Bronchial epithelial cell (primary cell): ENCODE results near the gene CALM3. TPM values are rescaled to one million over a fixed set of nuclear protein-coding genes. Genes with fewer than 3 reads are reported as not detected.
A peak's percentile ranks its signal among the peaks of the same experiment; 100 is the strongest.

Experiments
- DNase-seq: peaks from one replicate; pipeline ENCODE4 v3.0.0-alpha.2; 2010; ENCODE audit warnings: low read depth
- FAIRE-seq: peaks from 2 replicates; lab custom pipeline; 2011; peaks lifted over from hg19 to GRCh38; lab: Jason Lieb, UNC
- H3K27me3 ChIP-seq: 2 replicates; pipeline ENCODE4 v1.5.1; 2011; ENCODE audit warnings: low read length; ENCODE audit not compliant: control insufficient read depth, insufficient read depth
- H3K36me3 ChIP-seq: 2 replicates; pipeline ENCODE4 v1.5.1; 2011; ENCODE audit warnings: low read length; ENCODE audit not compliant: control insufficient read depth, insufficient read depth
- H3K4me3 ChIP-seq: 2 replicates; pipeline ENCODE4 v1.5.1; 2011; ENCODE audit warnings: mild to moderate bottlenecking, low read depth, low read length, control low read depth
- total RNA-seq: library from RNA; depleted of rRNA; stranded (reverse); fragments of >200 nt; gene quantifications from 2 replicates; pipeline ENCODE4 v1.2.1, GENCODE V29; 2014
- TF ChIP-seq, protein P1 (sequence below): IDR thresholded peaks from 2 replicates; pipeline ENCODE4 v1.5.1; 2011; ENCODE audit warnings: mild to moderate bottlenecking, moderate library complexity, low read length, control low read depth, inconsistent platforms; ENCODE audit not compliant: insufficient read depth, severe bottlenecking

The CALM3 gene
- total RNA-seq, 1 donor from 2014 or later: 79.8 TPM

DNA sequence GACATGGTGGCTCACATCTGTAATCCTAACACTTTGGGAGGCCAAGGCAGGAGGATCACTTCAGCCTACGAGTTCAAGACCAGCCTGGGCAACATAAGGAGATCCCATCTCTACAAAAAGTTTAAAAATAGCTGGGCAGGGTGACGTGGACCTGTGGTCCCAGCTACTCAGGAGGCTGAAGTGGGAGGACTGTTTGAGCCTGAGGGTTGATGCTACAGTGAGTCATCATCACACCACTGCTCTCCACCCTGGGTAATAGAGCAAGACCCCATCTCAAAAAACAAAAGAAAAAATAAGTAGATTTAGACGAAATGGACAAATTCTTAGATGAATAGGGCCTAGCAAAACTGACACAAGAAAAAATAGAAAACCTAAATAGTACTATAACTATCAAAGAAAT, 45.3 kb downstream of the CALM3 start:
- peaks cover 14% of the 10 kb centered on the region for H3K27me3 ChIP-seq
- H3K36me3 ChIP-seq: no peaks in the 10 kb centered on the region
- DNase-seq (no peak), FAIRE-seq (no peak)
- no peak overlapping the region for H3K4me3 ChIP-seq
- TF ChIP-seq, protein P1, sequence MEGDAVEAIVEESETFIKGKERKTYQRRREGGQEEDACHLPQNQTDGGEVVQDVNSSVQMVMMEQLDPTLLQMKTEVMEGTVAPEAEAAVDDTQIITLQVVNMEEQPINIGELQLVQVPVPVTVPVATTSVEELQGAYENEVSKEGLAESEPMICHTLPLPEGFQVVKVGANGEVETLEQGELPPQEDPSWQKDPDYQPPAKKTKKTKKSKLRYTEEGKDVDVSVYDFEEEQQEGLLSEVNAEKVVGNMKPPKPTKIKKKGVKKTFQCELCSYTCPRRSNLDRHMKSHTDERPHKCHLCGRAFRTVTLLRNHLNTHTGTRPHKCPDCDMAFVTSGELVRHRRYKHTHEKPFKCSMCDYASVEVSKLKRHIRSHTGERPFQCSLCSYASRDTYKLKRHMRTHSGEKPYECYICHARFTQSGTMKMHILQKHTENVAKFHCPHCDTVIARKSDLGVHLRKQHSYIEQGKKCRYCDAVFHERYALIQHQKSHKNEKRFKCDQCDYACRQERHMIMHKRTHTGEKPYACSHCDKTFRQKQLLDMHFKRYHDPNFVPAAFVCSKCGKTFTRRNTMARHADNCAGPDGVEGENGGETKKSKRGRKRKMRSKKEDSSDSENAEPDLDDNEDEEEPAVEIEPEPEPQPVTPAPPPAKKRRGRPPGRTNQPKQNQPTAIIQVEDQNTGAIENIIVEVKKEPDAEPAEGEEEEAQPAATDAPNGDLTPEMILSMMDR: no peak

DNA sequence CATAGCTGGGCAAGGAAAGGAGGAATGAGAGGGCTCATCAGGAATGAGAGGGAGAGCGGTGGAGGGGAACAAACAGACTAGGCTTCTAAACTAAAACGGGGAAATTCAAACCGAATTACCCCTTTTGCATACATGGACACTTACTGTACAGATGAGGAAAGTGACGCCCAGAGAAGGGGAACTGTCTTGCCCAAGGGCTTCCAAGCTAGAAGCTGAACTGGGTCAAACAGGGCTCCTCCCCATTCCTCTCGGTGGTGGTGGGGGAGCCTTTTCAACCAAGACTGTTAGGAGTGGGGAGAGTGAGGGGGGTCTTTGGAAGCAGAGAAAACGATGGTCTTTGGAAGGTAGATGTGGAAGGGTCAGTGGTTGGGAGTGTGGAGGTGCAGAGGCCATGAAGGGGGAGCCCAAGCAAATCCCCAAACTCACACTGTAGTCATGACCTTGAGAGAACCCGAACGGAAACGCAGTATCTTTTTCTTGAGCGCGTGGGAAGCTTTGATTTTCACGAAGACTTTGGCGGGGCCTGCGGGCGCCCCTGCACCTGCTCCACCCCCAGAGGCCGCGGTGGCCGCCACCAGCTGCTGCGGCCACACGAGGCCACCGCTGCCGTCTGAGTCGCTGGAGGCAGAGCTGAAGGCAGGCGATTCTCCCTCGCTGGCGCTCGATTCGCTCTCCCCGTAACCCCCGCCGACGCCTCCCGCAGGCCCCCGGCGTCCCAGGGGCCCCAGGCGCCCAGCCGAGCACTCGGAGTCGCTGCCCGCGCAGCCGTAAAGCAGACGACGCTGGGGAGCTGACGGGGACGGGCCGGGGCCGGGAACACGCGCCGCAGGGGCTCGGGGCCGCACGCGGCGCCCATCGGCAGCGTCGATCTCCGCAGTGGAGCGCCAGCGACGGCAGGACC, 47.2 kb downstream of the CALM3 start:
- Histone ChIP-seq H3K36me3 (no peaks in the 10 kb centered on the region), H3K27me3 (peaks cover 14% of the 10 kb centered on the region), H3K4me3 (no peak overlapping the region)
- DNase-seq (no peak), FAIRE-seq (peak; percentile 60)
- TF ChIP-seq, protein P1: no peak

DNA sequence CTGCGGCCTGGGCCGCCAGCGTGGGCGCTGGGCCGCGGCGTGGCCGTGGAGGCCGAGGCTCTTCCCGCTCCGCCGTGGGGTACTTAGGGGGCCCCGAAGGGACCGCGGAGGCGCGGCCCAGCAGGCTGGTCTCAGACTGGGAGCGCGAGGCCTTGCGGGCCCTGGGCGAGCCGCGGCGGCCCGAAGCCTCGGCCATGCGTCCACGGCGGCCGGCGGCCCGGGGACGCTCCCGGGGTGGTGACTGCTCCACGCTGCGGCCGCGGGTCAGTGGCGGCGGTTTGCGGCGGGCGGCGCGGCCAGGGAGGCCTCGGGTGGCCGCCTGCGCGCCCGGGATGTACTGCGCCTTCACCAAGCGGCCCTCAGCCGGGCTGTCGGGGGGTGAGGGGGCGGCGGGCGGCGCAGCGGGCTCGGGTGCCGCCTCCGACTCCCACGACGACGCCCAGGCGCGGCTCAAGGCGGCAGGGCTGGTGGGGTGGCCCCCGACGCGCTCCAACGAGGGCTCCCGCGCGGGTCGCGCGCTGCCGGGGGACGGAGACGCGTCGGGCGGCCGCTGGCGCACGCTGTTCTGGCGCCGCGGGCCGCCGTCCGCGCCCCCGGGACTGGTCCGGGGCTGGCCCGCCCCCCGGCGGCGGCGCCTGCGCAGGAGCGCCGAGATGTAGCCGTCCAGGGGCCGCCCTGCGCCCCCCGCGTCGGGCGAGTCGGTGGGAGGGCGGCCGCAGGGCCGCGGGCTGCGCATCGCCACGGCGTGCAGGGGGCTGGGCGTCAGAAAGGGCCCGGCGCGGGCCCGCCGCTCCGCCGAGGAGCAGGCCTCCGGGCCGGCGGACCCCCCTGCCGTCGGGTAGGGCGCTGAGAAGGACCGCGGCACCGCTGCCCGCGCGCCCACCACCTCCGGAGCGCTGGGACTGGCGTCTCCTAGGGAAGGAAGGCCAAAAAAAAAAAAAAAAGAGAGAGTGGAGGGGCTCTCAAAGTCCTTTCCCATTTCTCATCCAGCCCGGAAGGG, 48.1 kb downstream of the CALM3 start:
- DNase-seq (no peak), FAIRE-seq (no peak)
- TF ChIP-seq, protein P1: no peak
- Histone ChIP-seq H3K27me3 (peaks cover 16% of the 10 kb centered on the region), H3K4me3 (no peak overlapping the region), H3K36me3 (no peaks in the 10 kb centered on the region)

DNA sequence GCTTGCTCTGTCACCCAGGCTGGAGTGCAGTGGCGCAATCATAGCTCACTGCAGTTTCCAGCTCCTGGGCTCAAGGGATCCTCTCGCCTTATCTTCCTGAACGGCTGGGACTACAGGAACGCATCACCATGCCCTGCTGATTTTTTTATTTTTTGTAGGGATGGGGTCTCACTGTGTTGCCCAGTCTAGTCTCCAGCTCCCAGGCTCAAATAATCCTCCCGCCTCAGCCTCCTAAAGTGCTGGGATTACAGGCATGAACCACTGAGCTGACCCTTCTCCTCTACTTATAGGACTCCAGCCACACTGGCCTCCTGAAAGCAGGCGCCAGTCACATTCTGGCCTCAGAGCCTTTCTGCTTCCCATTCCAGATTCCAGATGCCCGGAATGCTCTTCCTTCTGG, 49.3 kb downstream of the CALM3 start:
- Histone ChIP-seq H3K36me3 (no peaks in the 10 kb centered on the region), H3K27me3 (peaks cover 16% of the 10 kb centered on the region), H3K4me3 (no peak overlapping the region)
- FAIRE-seq (no peak), DNase-seq (no peak)
- TF ChIP-seq, protein P1: no peak

DNA sequence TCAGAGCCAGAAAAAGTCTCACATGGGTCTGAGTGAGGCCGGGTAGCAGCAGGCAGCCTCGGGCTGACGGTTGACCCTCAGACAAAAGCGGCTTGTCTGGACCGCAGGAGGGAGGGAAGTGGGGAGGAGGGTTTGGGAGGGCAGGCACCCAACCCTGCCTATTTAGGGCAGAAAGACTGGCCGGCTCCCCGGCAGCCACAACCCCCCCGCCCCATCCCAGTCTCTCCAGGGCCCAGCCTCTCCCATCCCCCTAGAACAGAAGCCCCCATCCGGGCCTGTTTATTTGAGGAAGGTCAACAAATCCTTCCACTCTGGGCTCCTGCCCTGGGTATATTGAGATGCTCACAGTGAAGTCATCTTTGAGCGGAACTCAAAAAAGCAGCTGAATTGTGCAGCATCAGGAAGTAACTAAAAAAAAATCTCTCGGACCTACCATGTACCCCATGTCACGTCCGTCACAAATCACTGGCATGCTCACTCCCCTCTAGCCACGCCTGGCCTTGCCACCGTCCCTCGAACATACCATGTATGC, 53.6 kb downstream of the CALM3 start:
- no peak for DNase-seq
- TF ChIP-seq, protein P1: no peak
- H3K36me3 ChIP-seq: no peaks in the 10 kb centered on the region
- H3K27me3 ChIP-seq: peaks cover 17% of the 10 kb centered on the region
- FAIRE-seq: no peak
- H3K4me3 ChIP-seq: no peak overlapping the region
